GM12873 (cell line): ENCODE results near the gene NKD2.

Experiments used
- CTCF ChIP-seq: IDR thresholded peaks from 2 replicates; pipeline ENCODE4 v1.5.1; 2012; ENCODE audit warnings: low read depth, mild to moderate bottlenecking, moderate library complexity, low read length, control low read depth; ENCODE audit not compliant: insufficient read depth; ENCODE audit errors: missing control alignments

NKD2 gene

GRCh38 chr5:1039210-1039548, 30.6 kb downstream of the NKD2 start:
- TF ChIP-seq CTCF: no peak

GRCh38 chr5:1039706-1040260, 31.2 kb downstream of the NKD2 start:
- TF ChIP-seq CTCF: no peak

GRCh38 chr5:1040571-1040970, 32.0 kb downstream of the NKD2 start:
- TF ChIP-seq CTCF: no peak

GRCh38 chr5:1041225-1042143, 32.9 kb downstream of the NKD2 start:
- TF ChIP-seq CTCF: no peak

- TF ChIP-seq CTCF: no peak
These were observed 34.0 kb downstream of the NKD2 start for GRCh38 chr5:1042626-1043025.

- no peak for TF ChIP-seq CTCF
These were observed 34.7 kb downstream of the NKD2 start for GRCh38 chr5:1043327-1043726.

- TF ChIP-seq CTCF: no peak
These were observed 35.5 kb downstream of the NKD2 start for GRCh38 chr5:1044117-1044516.
